GM12878 (cell line): Measurements from ENCODE around the gene OSM. TPM values are rescaled to one million over a fixed set of nuclear protein-coding genes. Genes with fewer than 3 reads are reported as not detected.

Source experiments
- ATAC-seq: fragments of 200-7000 bp; cut with Tn5 transposase; 3 replicates; pipeline ENCODE4 v1.9.1; 2020; ENCODE audit warnings: mild to moderate bottlenecking, moderate library complexity
- BruUV-seq: library from RNA; stranded (reverse); fragments of 400-500 nt; replicated peaks from 2 replicates; lab custom pipeline; 2021; lab: Mats Ljungman, UMichigan
- CTCF ChIA-PET: fragments of 300-600 bp; sonication (Branson Sonifier 250); formaldehyde crosslinking; extraction: SDS; loops from one replicate; lab custom pipeline; 2021; ENCODE audit warnings: inconsistent platforms; lab: Yijun Ruan, JAX
- POLR2A ChIA-PET: fragments of 350-600 bp; formaldehyde crosslinking; extraction: SDS; loops from one replicate; lab custom pipeline; 2021; ENCODE audit warnings: inconsistent platforms; lab: Charles Lee
- RAD21 ChIA-PET: fragments of 300-600 bp; sonication (Branson Sonifier 250); formaldehyde crosslinking; loops from one replicate; lab custom pipeline; 2023; ENCODE audit warnings: antibody characterized with exemption; ENCODE audit not compliant: unreplicated experiment; lab: Charles Lee
- SMC1A ChIA-PET: fragments of 300-600 bp; sonication (Branson Sonifier 250); formaldehyde crosslinking; loops from one replicate; lab custom pipeline; 2023; ENCODE audit not compliant: unreplicated experiment, uncharacterized antibody; lab: Charles Lee
- DNase-seq: peaks from one replicate; pipeline ENCODE4 v3.0.0-alpha.2; 2011; ENCODE audit warnings: low read depth, low spot score
- FAIRE-seq: peaks from 3 replicates; lab custom pipeline; 2011; peaks lifted over from hg19 to GRCh38; lab: Jason Lieb, UNC
- H2AFZ ChIP-seq: 2 replicates; pipeline ENCODE4 v1.6.0; 2011; ENCODE audit warnings: low read depth, low read length, control low read depth; ENCODE audit not compliant: control insufficient read depth
- H3K27ac ChIP-seq: 2 replicates; pipeline ENCODE4 v1.5.1; 2011; ENCODE audit warnings: control low read depth; ENCODE audit not compliant: control insufficient read depth, insufficient read depth
- H3K27me3 ChIP-seq, 2 experiments: replicated peaks in 1 of 2; 2 replicates each; pipeline versions ENCODE4 v1.6.0 to v1.6.1; 2011; ENCODE audit warnings: low read length in 1 of 2; ENCODE audit not compliant: control insufficient read depth in 2 of 2, insufficient read depth in 2 of 2
- H3K36me3 ChIP-seq, 2 experiments: 2 replicates each; pipeline ENCODE4 v1.5.1; 2011; ENCODE audit warnings: low read length in 1 of 2; ENCODE audit not compliant: control insufficient read depth in 2 of 2, insufficient read depth in 2 of 2
- H3K4me1 ChIP-seq: 2 replicates; pipeline ENCODE4 v1.6.1; 2011; ENCODE audit warnings: mild to moderate bottlenecking, low read length, moderate library complexity, mixed read lengths; ENCODE audit not compliant: control insufficient read depth, insufficient read depth
- H3K4me2 ChIP-seq: 2 replicates; pipeline ENCODE4 v1.6.0; 2011; ENCODE audit warnings: control low read depth; ENCODE audit not compliant: control insufficient read depth, insufficient read depth
- H3K4me3 ChIP-seq: fragments of 200-600 bp; sonication (generic); 2 replicates; pipeline ENCODE4 v1.5.1; 2016
- H3K79me2 ChIP-seq: 2 replicates; pipeline ENCODE4 v1.6.0; 2011; ENCODE audit warnings: low read length; ENCODE audit not compliant: control insufficient read depth, insufficient read depth
- H3K9ac ChIP-seq: 2 replicates; pipeline ENCODE4 v1.8.0; 2011; ENCODE audit warnings: low read length, control low read depth, mixed read lengths; ENCODE audit not compliant: control insufficient read depth, insufficient read depth
- H3K9me3 ChIP-seq: replicated peaks from 3 replicates; pipeline ENCODE4 v1.5.1; 2011; ENCODE audit warnings: mild to moderate bottlenecking, low read length; ENCODE audit not compliant: control insufficient read depth, insufficient read depth
- H4K20me1 ChIP-seq: 2 replicates; pipeline ENCODE4 v1.6.0; 2011; ENCODE audit not compliant: control insufficient read depth, insufficient read depth
- CHD2 ChIP-seq: IDR thresholded peaks from 2 replicates; pipeline ENCODE4 v1.6.1; 2011; ENCODE audit warnings: low read depth, low read length, improper control_type of control experiment, borderline replicate concordance
- FOXK2 ChIP-seq: fragments of 450-650 bp; IDR thresholded peaks from 2 replicates; pipeline ENCODE4 v1.6.1; 2017; ENCODE audit warnings: mild to moderate bottlenecking, moderate library complexity
- IRF4 ChIP-seq: IDR thresholded peaks from 2 replicates; pipeline ENCODE4 v1.6.1; 2011; ENCODE audit warnings: low read depth, low read length
- KDM1A ChIP-seq: fragments of 200-600 bp; sonication (generic); IDR thresholded peaks from 2 replicates; pipeline ENCODE4 v1.6.1; 2016; ENCODE audit warnings: borderline replicate concordance
- MEF2A ChIP-seq: IDR thresholded peaks from 2 replicates; pipeline ENCODE4 v1.6.1; 2011; ENCODE audit warnings: low read depth, mild to moderate bottlenecking, low read length, moderate library complexity; ENCODE audit not compliant: insufficient read depth
- PAX5 ChIP-seq: IDR thresholded peaks from 2 replicates; pipeline ENCODE4 v1.6.1; 2011; ENCODE audit warnings: low read depth, low read length, borderline replicate concordance
- RAD51 ChIP-seq: fragments of 450-650 bp; IDR thresholded peaks from 2 replicates; pipeline ENCODE4 v1.6.1; 2016; ENCODE audit warnings: moderate library complexity, mild to moderate bottlenecking, inconsistent platforms
- SMAD1 ChIP-seq: fragments of 450-650 bp; IDR thresholded peaks from 2 replicates; pipeline ENCODE4 v1.6.1; 2018; ENCODE audit warnings: mild to moderate bottlenecking, low read depth; ENCODE audit not compliant: partially characterized antibody
- SMAD5 ChIP-seq: IDR thresholded peaks from 2 replicates; pipeline ENCODE4 v1.6.1; 2016; ENCODE audit warnings: antibody characterized with exemption, low read depth
- SPI1 ChIP-seq: IDR thresholded peaks from 2 replicates; pipeline ENCODE4 v1.6.1; 2011; ENCODE audit warnings: low read depth, mild to moderate bottlenecking, low read length, moderate library complexity, borderline replicate concordance; ENCODE audit not compliant: insufficient read depth
- TAF1 ChIP-seq: IDR thresholded peaks from 2 replicates; pipeline ENCODE4 v1.6.1; 2011; ENCODE audit warnings: mild to moderate bottlenecking, low read depth, low read length, borderline replicate concordance
- TARDBP ChIP-seq: IDR thresholded peaks from 2 replicates; pipeline ENCODE4 v1.6.1; 2016; ENCODE audit warnings: borderline replicate concordance
- WGBS: methylation state at CpG from one replicate; pipeline ENCODE4 v1.1.6; 2016; ENCODE audit warnings: low lambda C conversion rate; ENCODE audit not compliant: insufficient replicate concordance, insufficient coverage; ENCODE audit errors: missing lambda C conversion rate; 5-methylcytosine and 5-hydroxymethylcytosine counted together
- in situ Hi-C: fragments of 300-500 bp; cut with MboI; formaldehyde crosslinking; loops from 9 replicates; pipeline ENCODE4 v1.14.3; 2018; ENCODE audit warnings: mixed read lengths
- intact Hi-C: fragments of 100-400 bp; cut with micrococcal nuclease; formaldehyde crosslinking; loops from one replicate; pipeline ENCODE4 v1.14.2; 2022; ENCODE audit not compliant: unreplicated experiment
- polyA plus RNA-seq, 11 experiments: library from polyadenylated mRNA; depleted of rRNA in 4 of 11; unstranded in 6 of 11; stranded (reverse) in 5 of 11; fragments of >200 nt; fragmentation: Nextera tagmentation in 4 of 11; fragmentation: Illumina TruSeq in 1 of 11; extraction: Ambion mirVana in 4 of 11; extraction: Trizol in 1 of 11; gene quantifications; 1 replicate in 1 of 11; 2 replicates in 10 of 11; pipeline versions ENCODE4 v1.2.1 to v1.2.3, GENCODE V29; 2011 to 2016; ENCODE audit warnings: inconsistent platforms in 2 of 11, missing spikeins in 2 of 11, low read depth in 1 of 11
- total RNA-seq, 4 experiments: library from RNA; depleted of rRNA in 3 of 4; stranded (reverse); fragments of >200 nt in 3 of 4; fragmentation: Illumina TruSeq in 1 of 4; extraction: Trizol in 1 of 4; gene quantifications; 2 replicates each; pipeline versions ENCODE4 v1.2.1 to v1.2.3, GENCODE V29; 2013 to 2021
- TF ChIP-seq, protein P1 (sequence below): fragments of 450-650 bp; IDR thresholded peaks from 2 replicates; pipeline ENCODE4 v1.6.1; 2016; ENCODE audit warnings: mild to moderate bottlenecking, moderate library complexity, borderline replicate concordance
- TF ChIP-seq, protein P2 (sequence below): IDR thresholded peaks from 2 replicates; pipeline ENCODE4 v1.6.1; 2011; ENCODE audit warnings: mild to moderate bottlenecking, low read depth, low read length, moderate library complexity; ENCODE audit not compliant: insufficient replicate concordance
- TF ChIP-seq, protein P3 (sequence below): fragments of 450-650 bp; formaldehyde crosslinking; IDR thresholded peaks from 2 replicates; pipeline ENCODE4 v1.4.0; 2020; ENCODE audit warnings: mild to moderate bottlenecking, moderate library complexity

The OSM gene
- total and polyA plus RNA-seq, 10 of the 15 experiments (the other 5 are each of a cell fraction or from before 2014, with no cell fraction given) = 0.06 to 1.4 (median 0.59) TPM

DNA sequence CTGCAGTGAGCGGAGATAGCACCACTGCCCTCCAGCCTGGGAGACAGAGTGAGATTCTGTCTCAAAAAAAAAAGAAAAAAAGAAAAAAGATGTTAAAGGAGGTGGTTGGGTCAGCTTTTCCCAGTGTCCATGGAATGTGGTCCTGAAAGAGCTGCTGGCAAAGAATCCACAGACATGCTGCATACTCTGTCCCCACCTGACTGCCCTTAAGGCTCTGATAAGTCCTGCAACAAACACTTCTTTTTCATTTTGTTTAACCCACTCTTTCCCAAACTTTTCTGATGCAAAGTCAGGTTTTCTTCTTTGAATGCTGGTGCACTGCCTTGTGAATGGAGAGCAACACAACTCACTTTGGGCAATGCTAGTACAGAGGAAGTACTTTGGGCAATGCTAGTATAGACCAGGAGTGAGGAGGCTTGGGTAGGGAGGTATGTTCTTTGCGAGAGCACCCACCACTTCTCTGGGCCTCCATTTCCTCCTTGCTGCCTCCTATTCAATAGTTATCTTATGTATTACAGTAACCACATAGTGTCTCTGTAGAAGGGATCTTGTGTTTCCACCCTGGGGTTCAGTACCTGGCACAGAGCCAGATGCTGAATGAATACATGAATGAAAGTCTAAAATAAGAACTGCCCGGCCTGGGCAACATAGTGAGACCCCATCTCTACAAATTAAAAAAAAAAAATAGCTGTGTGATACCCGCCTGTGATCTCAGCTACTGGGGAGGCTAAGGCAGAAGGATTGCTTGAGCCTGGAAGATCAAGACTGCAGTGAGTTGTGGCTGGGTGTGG, 39.0 kb downstream of the OSM start:
- H3K27ac ChIP-seq = no peak overlapping the region
- DNase-seq (no peak), ATAC-seq (no peak), FAIRE-seq (no peak)
- ChIA-PET CTCF (interaction anchor here (0.7 kb wide), 1 partner anchor 70 kb away, joined by 3 read pairs; no protein-coding TSS in a partner anchor), SMC1A (no interaction called here), RAD21 (no interaction called here), POLR2A (interaction anchor here (0.6 kb wide), 1 partner anchor 33 kb away, joined by 4 read pairs; no protein-coding TSS in a partner anchor)
- H3K9ac ChIP-seq = no peak overlapping the region
- H3K9me3 ChIP-seq = no peaks in the 10 kb centered on the region
- H3K36me3 ChIP-seq = no peaks in the 10 kb centered on the region
- H3K4me3 ChIP-seq = no peak overlapping the region
- no peaks in the 10 kb centered on the region for H3K79me2 ChIP-seq
- in situ Hi-C loops (no loop called here), intact Hi-C loops (no loop called here)
- no peaks in the 10 kb centered on the region for H3K27me3 ChIP-seq
- peaks cover 7% of the 10 kb centered on the region for H3K4me1 ChIP-seq
- H2AFZ ChIP-seq = no peak overlapping the region
- BruUV-seq = no TSS peak
- no peaks in the 10 kb centered on the region for H4K20me1 ChIP-seq
- 23% methylated on average over 4 of the region's 4 CpGs for WGBS
- no peak overlapping the region for H3K4me2 ChIP-seq
- TF ChIP-seq KDM1A (no peak), TAF1 (no peak), MEF2A (no peak), CHD2 (no peak), FOXK2 (no peak), PAX5 (no peak), TARDBP (no peak), RAD51 (no peak), SPI1 (no peak), SMAD1 (no peak), IRF4 (no peak), SMAD5 (no peak)
- TF ChIP-seq, protein P1, sequence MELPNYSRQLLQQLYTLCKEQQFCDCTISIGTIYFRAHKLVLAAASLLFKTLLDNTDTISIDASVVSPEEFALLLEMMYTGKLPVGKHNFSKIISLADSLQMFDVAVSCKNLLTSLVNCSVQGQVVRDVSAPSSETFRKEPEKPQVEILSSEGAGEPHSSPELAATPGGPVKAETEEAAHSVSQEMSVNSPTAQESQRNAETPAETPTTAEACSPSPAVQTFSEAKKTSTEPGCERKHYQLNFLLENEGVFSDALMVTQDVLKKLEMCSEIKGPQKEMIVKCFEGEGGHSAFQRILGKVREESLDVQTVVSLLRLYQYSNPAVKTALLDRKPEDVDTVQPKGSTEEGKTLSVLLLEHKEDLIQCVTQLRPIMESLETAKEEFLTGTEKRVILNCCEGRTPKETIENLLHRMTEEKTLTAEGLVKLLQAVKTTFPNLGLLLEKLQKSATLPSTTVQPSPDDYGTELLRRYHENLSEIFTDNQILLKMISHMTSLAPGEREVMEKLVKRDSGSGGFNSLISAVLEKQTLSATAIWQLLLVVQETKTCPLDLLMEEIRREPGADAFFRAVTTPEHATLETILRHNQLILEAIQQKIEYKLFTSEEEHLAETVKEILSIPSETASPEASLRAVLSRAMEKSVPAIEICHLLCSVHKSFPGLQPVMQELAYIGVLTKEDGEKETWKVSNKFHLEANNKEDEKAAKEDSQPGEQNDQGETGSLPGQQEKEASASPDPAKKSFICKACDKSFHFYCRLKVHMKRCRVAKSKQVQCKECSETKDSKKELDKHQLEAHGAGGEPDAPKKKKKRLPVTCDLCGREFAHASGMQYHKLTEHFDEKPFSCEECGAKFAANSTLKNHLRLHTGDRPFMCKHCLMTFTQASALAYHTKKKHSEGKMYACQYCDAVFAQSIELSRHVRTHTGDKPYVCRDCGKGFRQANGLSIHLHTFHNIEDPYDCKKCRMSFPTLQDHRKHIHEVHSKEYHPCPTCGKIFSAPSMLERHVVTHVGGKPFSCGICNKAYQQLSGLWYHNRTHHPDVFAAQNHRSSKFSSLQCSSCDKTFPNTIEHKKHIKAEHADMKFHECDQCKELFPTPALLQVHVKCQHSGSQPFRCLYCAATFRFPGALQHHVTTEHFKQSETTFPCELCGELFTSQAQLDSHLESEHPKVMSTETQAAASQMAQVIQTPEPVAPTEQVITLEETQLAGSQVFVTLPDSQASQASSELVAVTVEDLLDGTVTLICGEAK = no peak
- TF ChIP-seq, protein P2, sequence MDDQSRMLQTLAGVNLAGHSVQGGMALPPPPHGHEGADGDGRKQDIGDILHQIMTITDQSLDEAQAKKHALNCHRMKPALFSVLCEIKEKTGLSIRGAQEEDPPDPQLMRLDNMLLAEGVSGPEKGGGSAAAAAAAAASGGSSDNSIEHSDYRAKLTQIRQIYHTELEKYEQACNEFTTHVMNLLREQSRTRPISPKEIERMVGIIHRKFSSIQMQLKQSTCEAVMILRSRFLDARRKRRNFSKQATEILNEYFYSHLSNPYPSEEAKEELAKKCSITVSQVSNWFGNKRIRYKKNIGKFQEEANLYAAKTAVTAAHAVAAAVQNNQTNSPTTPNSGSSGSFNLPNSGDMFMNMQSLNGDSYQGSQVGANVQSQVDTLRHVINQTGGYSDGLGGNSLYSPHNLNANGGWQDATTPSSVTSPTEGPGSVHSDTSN = no peak
- TF ChIP-seq, protein P3, sequence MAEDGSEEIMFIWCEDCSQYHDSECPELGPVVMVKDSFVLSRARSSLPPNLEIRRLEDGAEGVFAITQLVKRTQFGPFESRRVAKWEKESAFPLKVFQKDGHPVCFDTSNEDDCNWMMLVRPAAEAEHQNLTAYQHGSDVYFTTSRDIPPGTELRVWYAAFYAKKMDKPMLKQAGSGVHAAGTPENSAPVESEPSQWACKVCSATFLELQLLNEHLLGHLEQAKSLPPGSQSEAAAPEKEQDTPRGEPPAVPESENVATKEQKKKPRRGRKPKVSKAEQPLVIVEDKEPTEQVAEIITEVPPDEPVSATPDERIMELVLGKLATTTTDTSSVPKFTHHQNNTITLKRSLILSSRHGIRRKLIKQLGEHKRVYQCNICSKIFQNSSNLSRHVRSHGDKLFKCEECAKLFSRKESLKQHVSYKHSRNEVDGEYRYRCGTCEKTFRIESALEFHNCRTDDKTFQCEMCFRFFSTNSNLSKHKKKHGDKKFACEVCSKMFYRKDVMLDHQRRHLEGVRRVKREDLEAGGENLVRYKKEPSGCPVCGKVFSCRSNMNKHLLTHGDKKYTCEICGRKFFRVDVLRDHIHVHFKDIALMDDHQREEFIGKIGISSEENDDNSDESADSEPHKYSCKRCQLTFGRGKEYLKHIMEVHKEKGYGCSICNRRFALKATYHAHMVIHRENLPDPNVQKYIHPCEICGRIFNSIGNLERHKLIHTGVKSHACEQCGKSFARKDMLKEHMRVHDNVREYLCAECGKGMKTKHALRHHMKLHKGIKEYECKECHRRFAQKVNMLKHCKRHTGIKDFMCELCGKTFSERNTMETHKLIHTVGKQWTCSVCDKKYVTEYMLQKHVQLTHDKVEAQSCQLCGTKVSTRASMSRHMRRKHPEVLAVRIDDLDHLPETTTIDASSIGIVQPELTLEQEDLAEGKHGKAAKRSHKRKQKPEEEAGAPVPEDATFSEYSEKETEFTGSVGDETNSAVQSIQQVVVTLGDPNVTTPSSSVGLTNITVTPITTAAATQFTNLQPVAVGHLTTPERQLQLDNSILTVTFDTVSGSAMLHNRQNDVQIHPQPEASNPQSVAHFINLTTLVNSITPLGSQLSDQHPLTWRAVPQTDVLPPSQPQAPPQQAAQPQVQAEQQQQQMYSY (CRISPR knock-in tag) = no peak
